HG02870 (cell line): ENCODE results near the gene GIT2.
A peak's percentile ranks its signal among the peaks of the same experiment; 100 is the strongest.
"Not testable (repeated sequence)": the region's sequence is repeated elsewhere in the genome, so short reads cannot be mapped to it uniquely, and the experiment has no call there.

Experiments used
- ATAC-seq: cut with Tn5 transposase; IDR thresholded peaks from one replicate; pipeline ENCODE4 v1.9.1; 2021; ENCODE audit warnings: mild to moderate bottlenecking, moderate library complexity; ENCODE audit not compliant: unreplicated experiment

Gene GIT2

GRCh38 chr12:110005319-110005973 lies 9.3 kb upstream of the GIT2 start:
- no peak for ATAC-seq

DNA sequence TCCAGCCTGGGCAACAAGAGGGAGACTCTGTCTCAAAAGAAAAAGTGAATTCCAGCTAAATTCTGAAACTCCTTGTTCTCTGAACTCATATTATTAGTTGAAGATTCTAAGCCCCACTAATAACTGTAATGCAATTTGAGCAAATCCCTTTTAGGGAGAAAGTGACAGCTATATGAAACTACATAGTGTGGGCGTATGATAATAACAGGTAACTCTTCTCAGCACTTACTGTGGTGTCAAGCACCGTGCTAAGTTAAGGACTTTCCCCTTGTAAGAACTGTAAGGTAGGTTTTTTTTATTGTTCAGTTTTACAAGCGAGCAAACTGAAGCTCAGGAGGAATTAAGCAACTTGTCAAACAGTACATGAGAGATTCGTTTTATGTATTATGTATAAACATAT lies 8.4 kb upstream of the GIT2 start:
- ATAC-seq: peak; percentile 77

DNA sequence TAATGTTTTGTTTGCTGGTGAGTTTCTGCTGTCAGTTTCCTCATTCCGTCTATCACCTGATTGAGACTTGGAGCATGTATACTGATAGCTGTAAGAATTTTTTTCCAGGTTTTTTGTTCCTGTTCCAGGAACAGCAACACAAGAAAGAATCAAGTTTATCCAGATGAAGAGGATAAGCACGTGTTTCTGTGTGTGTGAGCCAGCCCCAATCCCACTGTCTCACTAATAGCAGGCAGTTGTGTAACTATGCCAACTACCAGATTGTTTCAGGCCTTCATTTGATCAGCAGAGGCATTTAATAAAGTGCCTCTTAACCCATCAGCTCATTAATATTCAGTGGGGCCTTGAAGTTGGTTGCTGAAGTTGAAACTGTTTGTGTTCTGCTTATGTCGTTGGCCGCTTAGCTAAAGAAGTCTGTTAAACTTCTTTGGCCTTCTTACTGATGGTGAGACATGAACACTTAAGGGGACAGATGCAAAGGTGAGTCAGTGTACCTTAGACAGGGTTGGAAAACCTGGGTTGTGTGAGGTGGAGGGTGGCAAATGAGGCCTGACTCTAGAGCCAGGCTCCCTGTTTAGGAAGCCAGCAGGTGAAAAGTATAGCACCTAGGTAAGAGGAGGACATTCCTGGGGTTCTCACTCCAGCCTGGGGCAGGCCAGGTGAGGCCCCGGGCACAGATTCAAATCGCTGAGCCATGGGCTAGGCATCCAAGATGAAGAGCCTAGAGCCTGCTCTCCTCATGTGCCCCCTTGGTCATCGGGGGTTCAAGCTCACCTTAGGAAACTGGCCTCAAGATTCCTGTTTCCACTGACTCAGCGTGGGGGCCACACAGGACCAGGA lies 6.7 kb upstream of the GIT2 start:
- no peak for ATAC-seq

GRCh38 chr12:110001596-110001995 lies 5.4 kb upstream of the GIT2 start:
- ATAC-seq: no peak

DNA sequence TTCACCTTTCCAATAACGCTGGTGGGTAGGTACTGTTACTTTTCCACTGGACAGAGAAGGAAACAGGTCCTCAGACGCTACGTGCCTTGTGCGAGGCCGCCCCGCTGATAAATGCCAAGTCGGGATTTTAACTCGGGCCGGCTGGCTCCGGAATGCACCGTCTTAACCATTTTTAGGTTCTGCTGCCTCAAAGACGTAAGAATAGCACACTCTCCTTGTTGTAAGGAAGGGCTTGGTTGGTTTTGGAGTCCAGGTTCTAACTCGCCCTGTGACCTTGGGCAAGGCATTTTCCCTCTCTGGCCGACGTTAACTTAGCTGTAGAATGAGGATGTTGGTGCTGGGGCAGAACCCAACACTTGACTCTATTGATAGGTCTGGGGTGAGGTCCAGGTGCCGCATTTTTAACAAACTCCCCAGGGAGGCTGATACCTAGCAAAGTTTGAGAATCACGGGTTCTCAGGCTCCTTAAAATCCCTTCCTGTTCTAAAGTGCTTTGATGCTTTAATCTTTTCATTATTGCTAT lies 3.9 kb upstream of the GIT2 start:
- ATAC-seq: no peak

DNA sequence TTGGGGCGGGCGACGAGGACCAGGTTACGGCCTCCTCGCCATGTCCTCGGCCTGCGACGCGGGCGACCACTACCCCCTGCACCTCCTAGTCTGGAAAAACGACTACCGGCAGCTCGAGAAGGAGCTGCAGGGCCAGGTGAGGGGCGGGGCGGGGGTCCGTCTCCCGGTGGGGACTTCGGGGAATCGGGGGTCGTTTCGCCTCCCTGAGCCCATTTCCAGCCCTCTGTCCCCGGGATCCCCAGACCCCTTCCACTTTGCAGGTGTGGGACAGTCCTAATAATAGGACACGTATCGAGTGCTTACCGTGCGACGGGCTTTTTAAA lies 3.4 kb upstream of the GIT2 start:
- peak; percentile 2 for ATAC-seq

DNA sequence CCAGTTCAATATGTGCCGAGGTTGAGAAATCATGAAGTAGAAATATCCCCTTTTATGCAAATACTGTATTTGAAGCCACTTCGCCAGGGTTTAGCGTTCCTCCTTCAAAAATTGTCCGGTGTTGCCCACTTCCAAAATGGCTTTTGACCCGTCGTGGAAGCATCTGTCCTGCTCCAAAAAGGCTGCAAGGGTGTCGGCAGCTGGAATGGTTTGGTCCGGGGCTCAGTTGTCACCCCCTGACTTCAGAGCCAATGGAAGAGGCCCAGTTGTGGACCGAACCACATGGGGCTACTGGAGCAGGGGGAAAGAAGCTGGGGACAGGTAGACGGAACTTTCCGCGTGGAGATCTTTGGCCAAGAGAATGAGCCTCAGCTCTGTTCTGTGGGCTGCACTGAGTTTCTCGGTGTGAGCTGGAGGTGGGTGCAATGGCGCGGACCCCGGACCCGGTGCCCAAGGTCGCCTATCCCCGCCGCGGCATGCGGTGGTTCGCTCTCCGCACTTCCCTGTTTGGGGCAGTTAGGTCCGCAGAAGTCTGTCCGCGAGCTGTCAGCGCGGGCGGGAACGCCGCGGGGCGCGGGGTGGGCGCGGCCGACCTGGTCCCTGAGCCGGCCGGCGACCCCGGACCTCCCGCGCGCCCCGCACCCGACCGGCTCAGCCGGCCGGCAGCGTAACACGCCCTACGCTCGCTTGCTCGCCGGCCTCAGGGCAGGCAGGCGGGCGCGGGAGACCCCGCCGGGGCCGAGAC lies 2.9 kb upstream of the GIT2 start, which contains the start of gene ANKRD13A:
Gene ANKRD13A, plus strand, starts transcription at position 527 of the 745 bp plus-strand sequence. CDS start 259 bp downstream, outside the sequence.
- ATAC-seq: peak; percentile 54

DNA sequence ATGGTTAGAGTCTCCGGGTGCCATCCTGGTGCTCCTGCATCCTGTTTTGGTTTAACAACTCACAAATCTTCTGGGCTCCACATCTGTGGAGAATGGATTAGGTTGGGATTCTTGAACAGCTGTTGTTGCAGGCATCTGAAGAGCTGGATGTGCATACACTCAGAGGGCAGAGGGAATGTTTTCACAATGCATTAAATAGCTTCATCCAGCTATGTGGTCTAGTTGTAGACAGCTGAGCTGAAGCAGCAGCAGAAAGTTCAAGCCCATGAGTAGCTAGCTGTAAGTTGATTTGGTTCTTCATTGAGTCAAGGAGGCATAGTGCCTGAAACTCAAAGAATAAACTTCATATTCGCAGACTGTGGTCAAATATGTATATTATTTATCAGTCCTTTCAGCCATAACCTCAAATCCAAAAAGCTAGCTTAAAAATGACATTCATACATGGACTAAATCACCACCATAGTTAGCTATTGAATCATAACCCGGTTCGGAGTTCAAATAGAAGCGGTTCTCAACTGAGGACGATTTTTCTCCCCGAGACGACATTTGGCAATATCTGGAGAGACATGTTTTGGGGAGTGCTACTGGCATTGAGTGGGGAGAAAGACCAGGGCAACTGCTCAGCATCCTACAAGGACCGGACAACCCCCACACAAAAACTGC lies 2.2 kb upstream of the GIT2 start:
- ATAC-seq: no peak

DNA sequence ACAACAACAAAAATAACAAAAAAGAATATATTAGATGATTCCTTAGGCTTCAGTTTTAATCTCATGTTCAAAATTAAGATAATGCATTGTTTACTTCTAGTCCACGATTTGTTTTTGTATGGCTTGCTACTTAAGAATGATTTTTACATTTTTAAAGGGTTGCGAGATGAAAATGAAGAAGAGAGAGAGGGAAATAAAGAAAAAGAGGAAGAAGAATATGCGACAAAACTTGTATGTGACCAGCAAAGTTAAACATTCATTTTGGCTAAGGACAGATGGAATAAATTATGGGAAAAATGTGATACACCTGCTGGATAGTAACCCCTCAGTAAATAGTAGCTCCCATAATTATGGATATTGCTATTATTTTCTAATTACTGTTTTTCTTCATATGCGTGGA lies 1.2 kb upstream of the GIT2 start:
- no peak for ATAC-seq

DNA sequence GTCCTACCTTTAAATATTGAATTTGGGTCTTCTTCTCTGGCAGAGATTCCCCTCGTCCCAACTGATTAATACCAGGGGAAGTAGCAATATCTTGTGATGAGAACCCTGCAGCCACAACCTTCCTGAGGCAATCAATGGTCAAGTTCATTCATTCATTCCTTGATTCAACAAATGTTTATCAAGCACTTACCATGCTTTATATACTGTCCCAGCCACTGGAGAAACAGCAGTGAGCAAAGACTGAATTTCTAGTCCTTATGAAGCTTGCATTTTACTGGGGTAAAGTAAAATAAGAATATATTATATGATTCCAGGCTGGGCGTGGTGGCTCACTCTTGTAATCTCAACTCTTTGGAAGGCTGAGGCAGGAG lies 300 bp upstream of the GIT2 start:
- ATAC-seq: no peak

DNA sequence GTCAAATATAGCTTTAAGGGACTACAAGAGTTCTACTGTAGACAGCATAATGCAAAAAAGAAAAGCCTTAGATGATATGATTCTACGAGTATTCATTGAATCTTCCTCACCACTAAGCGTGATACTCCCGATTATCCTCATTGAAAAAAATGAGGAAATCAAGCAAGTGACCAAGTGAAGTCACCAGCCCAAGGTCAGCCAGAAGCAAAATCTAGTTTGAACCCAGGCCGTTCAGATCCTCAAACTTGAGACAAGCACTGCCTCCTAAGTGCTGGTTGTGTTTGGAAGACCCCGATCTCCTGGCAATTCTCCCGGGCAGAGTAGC lies 845 bp downstream of the GIT2 start:
- no peak for ATAC-seq

GRCh38 chr12:109994401-109995175 lies 1.6 kb downstream of the GIT2 start:
- no peak for ATAC-seq

- ATAC-seq: no peak
Observed at GRCh38 chr12:109993091-109993490, 3.1 kb downstream of the GIT2 start.

DNA sequence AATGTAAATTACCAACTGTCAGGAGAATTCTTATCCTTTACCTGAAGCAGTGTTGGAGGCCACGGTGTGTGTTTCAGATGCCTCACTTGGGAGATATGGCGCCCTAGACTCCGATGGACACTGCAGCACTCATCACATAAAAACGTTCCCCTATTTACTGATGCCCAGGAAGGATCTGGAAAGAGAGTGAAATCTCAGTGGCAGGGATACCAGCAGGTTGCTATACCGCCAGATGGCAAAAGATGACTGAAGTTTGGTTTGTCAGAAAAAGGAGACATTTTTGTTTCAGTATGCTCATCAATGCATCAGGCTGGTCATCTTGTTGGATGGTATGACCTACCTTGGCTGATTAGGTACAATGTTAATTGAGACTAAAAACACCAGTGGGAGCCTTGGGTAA lies 4.6 kb downstream of the GIT2 start:
- no peak for ATAC-seq

DNA sequence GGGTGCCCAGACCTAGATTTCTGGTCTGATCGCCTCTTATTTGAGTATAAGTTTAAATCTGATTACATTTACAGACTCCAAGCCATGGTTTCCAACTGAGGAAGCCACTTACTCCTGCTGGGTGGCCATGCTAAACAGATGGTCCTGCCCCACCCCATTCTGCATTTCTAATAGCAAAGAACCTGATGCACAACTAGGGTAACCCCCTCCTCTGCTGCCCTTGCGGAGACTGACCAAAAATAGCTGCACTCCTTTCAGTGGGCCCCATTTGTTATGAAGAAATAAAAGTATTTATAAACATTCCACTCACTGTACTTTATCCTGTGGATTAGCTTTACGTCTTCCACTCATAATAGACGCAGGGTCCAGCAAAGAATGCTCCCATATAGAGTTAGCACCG lies 6.8 kb downstream of the GIT2 start:
- no peak for ATAC-seq

DNA sequence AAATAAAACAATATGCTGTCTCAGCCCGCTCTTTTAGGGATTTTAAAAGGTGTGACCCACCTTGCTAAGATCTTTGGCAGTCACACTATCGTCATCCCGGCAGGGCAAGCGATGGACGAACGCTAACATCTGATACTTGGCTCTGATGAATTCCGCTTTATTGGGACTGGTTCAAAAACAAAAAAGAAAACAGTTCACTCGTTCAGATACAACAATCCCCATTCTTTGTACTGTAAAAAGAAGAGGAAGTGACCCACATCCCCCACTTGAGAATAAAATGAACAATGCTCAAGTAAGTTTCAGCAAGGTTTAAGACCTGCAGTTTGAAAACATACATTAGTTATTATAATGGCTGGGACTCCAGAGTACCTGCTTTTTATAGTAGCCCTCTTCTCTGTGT lies 7.3 kb downstream of the GIT2 start:
- no peak for ATAC-seq

- no peak for ATAC-seq
Observed at GRCh38 chr12:109988274-109988673, 7.9 kb downstream of the GIT2 start.

GRCh38 chr12:109987615-109988014 lies 8.6 kb downstream of the GIT2 start:
- ATAC-seq: peak; percentile 62

- not testable (repeated sequence) for ATAC-seq
Observed at GRCh38 chr12:109986236-109986635, 9.9 kb downstream of the GIT2 start.

- ATAC-seq: no peak
Observed at GRCh38 chr12:109983432-109984142, 12.6 kb downstream of the GIT2 start.
